Measurements from ENCODE around the gene SH3BP5L. TPM values are rescaled to one million over a fixed set of nuclear protein-coding genes. Genes with fewer than 3 reads are reported as not detected.
A peak's percentile ranks its signal among the peaks of the same experiment; 100 is the strongest.

SH3BP5L gene
- total and polyA plus RNA-seq, 2 of the 13 experiments (the other 11 are each of a cell fraction or from before 2014, with no cell fraction given) = 10.3 to 14.9 TPM

DNA sequence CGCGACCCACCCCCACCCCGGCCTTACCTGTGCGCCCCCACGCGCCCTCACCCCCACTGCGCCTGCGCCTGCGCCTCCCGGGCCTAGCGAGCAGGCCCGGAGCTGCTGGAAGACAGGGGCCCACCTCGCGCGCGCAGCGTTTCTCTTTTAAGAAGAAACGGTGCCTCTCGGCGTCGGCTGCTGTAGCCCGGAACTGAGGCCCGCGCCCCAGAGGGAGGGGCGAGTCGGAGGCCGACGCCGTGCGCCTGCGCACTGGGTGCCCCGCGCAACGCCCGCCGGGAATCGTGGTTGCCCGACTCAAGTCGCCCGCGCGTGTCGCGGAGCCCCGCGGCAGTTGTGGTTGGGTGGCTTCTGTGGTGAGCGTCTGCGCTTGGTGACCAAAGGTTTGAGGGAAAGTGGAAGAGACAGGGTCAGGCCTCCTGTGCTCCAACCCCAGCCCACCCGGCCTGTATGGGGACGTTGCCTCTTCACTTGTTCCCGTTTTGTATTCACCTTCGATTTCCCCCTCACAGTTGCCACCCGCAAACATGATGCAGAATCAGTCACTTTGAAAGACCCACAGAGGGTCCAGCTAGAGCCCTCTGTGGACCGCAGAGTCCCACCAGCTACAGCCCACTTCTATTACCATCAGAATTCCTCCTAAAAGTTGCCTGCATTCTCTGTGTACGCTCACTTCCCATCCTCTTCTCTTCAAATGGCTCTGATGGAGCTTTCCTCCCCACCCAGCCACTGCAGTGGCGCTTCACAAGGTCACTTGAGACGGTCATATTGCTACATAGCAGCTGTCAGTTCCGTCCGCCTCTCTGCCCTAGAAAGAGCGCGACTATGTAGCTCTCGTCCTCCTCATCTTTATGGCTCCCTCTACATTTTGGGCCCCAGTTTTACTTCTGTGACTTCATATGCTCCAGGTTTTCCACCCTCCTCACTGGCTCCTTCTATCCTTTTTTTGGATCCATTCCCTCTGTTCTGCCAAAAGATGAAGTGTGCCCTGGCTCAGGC lies 33.5 kb upstream of the SH3BP5L start, which contains the start of gene ZNF692 (continued):
- TF ChIP-seq ZNF547 (CRISPR knock-in tag; IDR thresholded peaks at IDR 0.05) = no peak; the same call in 1 of the 2 replicates
- TF ChIP-seq ZMYM4 (CRISPR knock-in tag; IDR thresholded peaks at IDR 0.05) = peak; percentile 66; the same call in 1 of the 2 replicates
- peak; percentile 78; the same call in 1 of the 2 replicates for TF ChIP-seq TAF1 (CRISPR knock-in tag; IDR thresholded peaks at IDR 0.05)
- no peak for TF ChIP-seq ZKSCAN1 (IDR thresholded peaks at IDR 0.05; ENCODE audit: low read length)
- no peak for TF ChIP-seq ZNF546 (CRISPR knock-in tag; conservative IDR thresholded peaks at IDR 0.05)
- TF ChIP-seq, protein P1, sequence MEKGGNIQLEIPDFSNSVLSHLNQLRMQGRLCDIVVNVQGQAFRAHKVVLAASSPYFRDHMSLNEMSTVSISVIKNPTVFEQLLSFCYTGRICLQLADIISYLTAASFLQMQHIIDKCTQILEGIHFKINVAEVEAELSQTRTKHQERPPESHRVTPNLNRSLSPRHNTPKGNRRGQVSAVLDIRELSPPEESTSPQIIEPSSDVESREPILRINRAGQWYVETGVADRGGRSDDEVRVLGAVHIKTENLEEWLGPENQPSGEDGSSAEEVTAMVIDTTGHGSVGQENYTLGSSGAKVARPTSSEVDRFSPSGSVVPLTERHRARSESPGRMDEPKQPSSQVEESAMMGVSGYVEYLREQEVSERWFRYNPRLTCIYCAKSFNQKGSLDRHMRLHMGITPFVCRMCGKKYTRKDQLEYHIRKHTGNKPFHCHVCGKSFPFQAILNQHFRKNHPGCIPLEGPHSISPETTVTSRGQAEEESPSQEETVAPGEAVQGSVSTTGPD (CRISPR knock-in tag; IDR thresholded peaks at IDR 0.05) = no peak
- TF ChIP-seq LBX2 (CRISPR knock-in tag; IDR thresholded peaks at IDR 0.05; ENCODE audit: borderline replicate concordance) = peak; percentile 72; the same call in 1 of the 2 replicates
- TF ChIP-seq CBX2 (IDR thresholded peaks at IDR 0.05; ENCODE audit: low read depth, low read length) = no peak
- 0 out of 2 replicates have a peak, but pooled peaks have one; percentile 38 for TF ChIP-seq CBX2 (CRISPR knock-in tag; IDR thresholded peaks at IDR 0.05; ENCODE audit: low read depth)
- TF ChIP-seq ZNF30 (CRISPR knock-in tag; IDR thresholded peaks at IDR 0.05) = peak; percentile 68; the same call in 1 of the 2 replicates
- no peak for TF ChIP-seq SRSF9 (IDR thresholded peaks at IDR 0.05; ENCODE audit: borderline replicate concordance, insufficient read depth, low read depth, low read length, poor library complexity, severe bottlenecking)
- peak; percentile 64 for TF ChIP-seq CEBPG (CRISPR knock-in tag; IDR thresholded peaks at IDR 0.05)
- TF ChIP-seq MIER2 (CRISPR knock-in tag; IDR thresholded peaks at IDR 0.05) = no peak
- TF ChIP-seq SP5 (CRISPR knock-in tag; IDR thresholded peaks at IDR 0.05; ENCODE audit: borderline replicate concordance, low read depth) = no peak
- peak; percentile 64 for TF ChIP-seq SAP130 (CRISPR knock-in tag; IDR thresholded peaks at IDR 0.05; ENCODE audit: low read depth)
- TF ChIP-seq ZSCAN31 (CRISPR knock-in tag; IDR thresholded peaks at IDR 0.05; ENCODE audit: low read depth) = peak; percentile 73
- TF ChIP-seq, protein P2, sequence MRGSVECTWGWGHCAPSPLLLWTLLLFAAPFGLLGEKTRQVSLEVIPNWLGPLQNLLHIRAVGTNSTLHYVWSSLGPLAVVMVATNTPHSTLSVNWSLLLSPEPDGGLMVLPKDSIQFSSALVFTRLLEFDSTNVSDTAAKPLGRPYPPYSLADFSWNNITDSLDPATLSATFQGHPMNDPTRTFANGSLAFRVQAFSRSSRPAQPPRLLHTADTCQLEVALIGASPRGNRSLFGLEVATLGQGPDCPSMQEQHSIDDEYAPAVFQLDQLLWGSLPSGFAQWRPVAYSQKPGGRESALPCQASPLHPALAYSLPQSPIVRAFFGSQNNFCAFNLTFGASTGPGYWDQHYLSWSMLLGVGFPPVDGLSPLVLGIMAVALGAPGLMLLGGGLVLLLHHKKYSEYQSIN (CRISPR knock-in tag; IDR thresholded peaks at IDR 0.05; ENCODE audit: borderline replicate concordance) = no peak
- TF ChIP-seq ATF2 (CRISPR knock-in tag; IDR thresholded peaks at IDR 0.05) = 0 out of 2 replicates have a peak, but pooled peaks have one; percentile 12
- TF ChIP-seq ZNF781 (CRISPR knock-in tag; IDR thresholded peaks at IDR 0.05; ENCODE audit: borderline replicate concordance, not compliant biosample characterization) = peak; percentile 67
- TF ChIP-seq CBFB (CRISPR knock-in tag; IDR thresholded peaks at IDR 0.05) = 0 out of 2 replicates have a peak, but pooled peaks have one; percentile 20
- no peak for TF ChIP-seq ZBTB44 (CRISPR knock-in tag; IDR thresholded peaks at IDR 0.05)
- peak; percentile 52; the same call in 1 of the 2 replicates for TF ChIP-seq NR2C2 (CRISPR knock-in tag; IDR thresholded peaks at IDR 0.05; ENCODE audit: borderline replicate concordance)
- no peak; the same call in 1 of the 2 replicates for TF ChIP-seq ZNF430 (CRISPR knock-in tag; IDR thresholded peaks at IDR 0.05)
